ENCODE data around the gene PRSS33.

PRSS33 gene

GRCh38 chr16:2739625-2740430 is 47.5 kb downstream of the PRSS33 start:
- H3K36me3 ChIP-seq (ENCODE audit: control insufficient read depth, low read length), result no peaks in the 10 kb centered on the region
- H3K79me2 ChIP-seq (ENCODE audit: control insufficient read depth, low read length), result no peaks in the 10 kb centered on the region
- H3K9me2 ChIP-seq (replicated peaks; ENCODE audit: control insufficient read depth, low read length), result no peaks in the 10 kb centered on the region
- no peaks in the 10 kb centered on the region for H3F3A ChIP-seq (ENCODE audit: control insufficient read depth, insufficient read depth)
- H3K9me3 ChIP-seq (ENCODE audit: control insufficient read depth, insufficient read depth, low read length), result no peaks in the 10 kb centered on the region
- TF ChIP-seq EZH2phosphoT487 (IDR thresholded peaks at IDR 0.05; ENCODE audit: borderline replicate concordance, low read length), result no peak
- H3K27me3 ChIP-seq (ENCODE audit: control insufficient read depth, low read length), result no peaks in the 10 kb centered on the region
- no peaks in the 10 kb centered on the region for H4K20me1 ChIP-seq (ENCODE audit: control insufficient read depth, insufficient read depth, low read depth, low read length)
- no peak overlapping the region for H3K27ac ChIP-seq (ENCODE audit: low read depth, low read length)
- no peak overlapping the region for H3K4me2 ChIP-seq (ENCODE audit: low read length)
- H3K4me3 ChIP-seq (ENCODE audit: low read length), result no peak overlapping the region
- no peaks in the 10 kb centered on the region for H3K4me1 ChIP-seq (ENCODE audit: control insufficient read depth, low read length)

- Histone ChIP-seq H3K4me1 (ENCODE audit: control insufficient read depth, low read length) (no peaks in the 10 kb centered on the region), H3K4me3 (ENCODE audit: low read length) (no peak overlapping the region), H3K79me2 (ENCODE audit: control insufficient read depth, low read length) (no peaks in the 10 kb centered on the region), H3K36me3 (ENCODE audit: control insufficient read depth, low read length) (no peaks in the 10 kb centered on the region), H3K27ac (ENCODE audit: low read depth, low read length) (no peak overlapping the region), H3K9me2 (replicated peaks; ENCODE audit: control insufficient read depth, low read length) (no peaks in the 10 kb centered on the region), H3K9me3 (ENCODE audit: control insufficient read depth, insufficient read depth, low read length) (no peaks in the 10 kb centered on the region), H3K4me2 (ENCODE audit: low read length) (no peak overlapping the region), H3K27me3 (ENCODE audit: control insufficient read depth, low read length) (no peaks in the 10 kb centered on the region), H3F3A (ENCODE audit: control insufficient read depth, insufficient read depth) (no peaks in the 10 kb centered on the region), H4K20me1 (ENCODE audit: control insufficient read depth, insufficient read depth, low read depth, low read length) (no peaks in the 10 kb centered on the region)
- no peak for TF ChIP-seq CTCF (IDR thresholded peaks at IDR 0.05; ENCODE audit: low read depth, low read length, poor library complexity, severe bottlenecking)
- no peak for TF ChIP-seq EZH2phosphoT487 (IDR thresholded peaks at IDR 0.05; ENCODE audit: borderline replicate concordance, low read length)
These were observed 48.7 kb downstream of the PRSS33 start for GRCh38 chr16:2738615-2739014.

GRCh38 chr16:2737895-2738418 is 49.4 kb downstream of the PRSS33 start:
- no peak overlapping the region for H3K4me3 ChIP-seq (ENCODE audit: low read length)
- no peaks in the 10 kb centered on the region for H3K4me1 ChIP-seq (ENCODE audit: control insufficient read depth, low read length)
- no peaks in the 10 kb centered on the region for H3K79me2 ChIP-seq (ENCODE audit: control insufficient read depth, low read length)
- no peaks in the 10 kb centered on the region for H3K36me3 ChIP-seq (ENCODE audit: control insufficient read depth, low read length)
- no peaks in the 10 kb centered on the region for H3K9me3 ChIP-seq (ENCODE audit: control insufficient read depth, insufficient read depth, low read length)
- no peak overlapping the region for H3K27ac ChIP-seq (ENCODE audit: low read depth, low read length)
- H4K20me1 ChIP-seq (ENCODE audit: control insufficient read depth, insufficient read depth, low read depth, low read length), result no peaks in the 10 kb centered on the region
- TF ChIP-seq CTCF (IDR thresholded peaks at IDR 0.05; ENCODE audit: low read depth, low read length, poor library complexity, severe bottlenecking) (no peak), EZH2phosphoT487 (IDR thresholded peaks at IDR 0.05; ENCODE audit: borderline replicate concordance, low read length) (no peak)
- no peaks in the 10 kb centered on the region for H3K9me2 ChIP-seq (replicated peaks; ENCODE audit: control insufficient read depth, low read length)
- H3K4me2 ChIP-seq (ENCODE audit: low read length), result no peak overlapping the region
- H3K27me3 ChIP-seq (ENCODE audit: control insufficient read depth, low read length), result no peaks in the 10 kb centered on the region
- no peaks in the 10 kb centered on the region for H3F3A ChIP-seq (ENCODE audit: control insufficient read depth, insufficient read depth)

- Histone ChIP-seq H3K9me3 (ENCODE audit: control insufficient read depth, insufficient read depth, low read length) (no peaks in the 10 kb centered on the region), H3K4me1 (ENCODE audit: control insufficient read depth, low read length) (no peaks in the 10 kb centered on the region), H3K27me3 (ENCODE audit: control insufficient read depth, low read length) (no peaks in the 10 kb centered on the region), H3K9me2 (replicated peaks; ENCODE audit: control insufficient read depth, low read length) (no peaks in the 10 kb centered on the region), H3K27ac (ENCODE audit: low read depth, low read length) (no peak overlapping the region), H3F3A (ENCODE audit: control insufficient read depth, insufficient read depth) (no peaks in the 10 kb centered on the region), H3K4me3 (ENCODE audit: low read length) (no peak overlapping the region), H4K20me1 (ENCODE audit: control insufficient read depth, insufficient read depth, low read depth, low read length) (no peaks in the 10 kb centered on the region), H3K4me2 (ENCODE audit: low read length) (no peak overlapping the region), H3K79me2 (ENCODE audit: control insufficient read depth, low read length) (no peaks in the 10 kb centered on the region), H3K36me3 (ENCODE audit: control insufficient read depth, low read length) (no peaks in the 10 kb centered on the region)
- TF ChIP-seq CTCF (IDR thresholded peaks at IDR 0.05; ENCODE audit: low read depth, low read length, poor library complexity, severe bottlenecking) (no peak), EZH2phosphoT487 (IDR thresholded peaks at IDR 0.05; ENCODE audit: borderline replicate concordance, low read length) (no peak)
These were observed 50.1 kb downstream of the PRSS33 start for GRCh38 chr16:2737238-2737605.

Data from DOHH2 (cell line).